ENCODE measurements around the gene RNF208. TPM values are rescaled to one million over a fixed set of nuclear protein-coding genes. Genes with fewer than 3 reads are reported as not detected.

RNF208 gene
- total RNA-seq, 1 donor from 2014 or later: 4.3 TPM

DNA sequence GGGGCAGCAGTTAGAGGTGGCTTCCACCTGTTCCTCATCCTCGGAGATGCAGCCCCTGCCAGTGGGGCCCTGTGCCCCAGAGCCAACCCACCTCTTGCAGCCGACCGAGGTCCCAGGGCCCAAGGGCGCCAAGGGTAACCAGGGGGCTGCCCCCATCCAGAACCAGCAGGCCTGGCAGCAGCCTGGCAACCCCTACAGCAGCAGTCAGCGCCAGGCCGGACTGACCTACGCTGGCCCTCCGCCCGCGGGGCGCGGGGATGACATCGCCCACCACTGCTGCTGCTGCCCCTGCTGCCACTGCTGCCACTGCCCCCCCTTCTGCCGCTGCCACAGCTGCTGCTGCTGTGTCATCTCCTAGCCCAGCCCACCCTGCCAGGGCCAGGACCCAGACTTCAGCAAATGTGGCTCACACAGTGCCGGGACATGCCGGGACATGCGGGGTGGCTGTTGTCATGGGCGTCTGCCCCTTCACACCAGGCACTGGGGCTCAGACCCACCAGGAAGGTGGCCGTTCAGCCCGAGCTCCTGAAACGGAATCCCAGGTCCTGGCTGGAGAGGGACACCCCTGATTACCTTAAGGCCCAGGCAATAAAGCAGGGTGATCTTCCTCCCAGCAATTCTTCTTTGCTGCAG lies 3.8 kb upstream of the RNF208 start:
- no peak overlapping the region for H3K4me2 ChIP-seq (ENCODE audit: low read length)
- H3K27ac Mint-ChIP-seq (ENCODE audit: unreplicated experiment): no peak overlapping the region
- DNase-seq (ENCODE audit: low read depth) (no peak), FAIRE-seq (no peak)
- no peak overlapping the region for H3K9ac ChIP-seq (ENCODE audit: low read length)
- no peak overlapping the region for H3K27ac ChIP-seq (ENCODE audit: low read depth, low read length)
- H3K4me3 ChIP-seq (ENCODE audit: insufficient read depth, low read depth, low read length): no peak overlapping the region
- H2AFZ ChIP-seq (ENCODE audit: low read depth, low read length): no peak overlapping the region
- TF ChIP-seq, protein P1, sequence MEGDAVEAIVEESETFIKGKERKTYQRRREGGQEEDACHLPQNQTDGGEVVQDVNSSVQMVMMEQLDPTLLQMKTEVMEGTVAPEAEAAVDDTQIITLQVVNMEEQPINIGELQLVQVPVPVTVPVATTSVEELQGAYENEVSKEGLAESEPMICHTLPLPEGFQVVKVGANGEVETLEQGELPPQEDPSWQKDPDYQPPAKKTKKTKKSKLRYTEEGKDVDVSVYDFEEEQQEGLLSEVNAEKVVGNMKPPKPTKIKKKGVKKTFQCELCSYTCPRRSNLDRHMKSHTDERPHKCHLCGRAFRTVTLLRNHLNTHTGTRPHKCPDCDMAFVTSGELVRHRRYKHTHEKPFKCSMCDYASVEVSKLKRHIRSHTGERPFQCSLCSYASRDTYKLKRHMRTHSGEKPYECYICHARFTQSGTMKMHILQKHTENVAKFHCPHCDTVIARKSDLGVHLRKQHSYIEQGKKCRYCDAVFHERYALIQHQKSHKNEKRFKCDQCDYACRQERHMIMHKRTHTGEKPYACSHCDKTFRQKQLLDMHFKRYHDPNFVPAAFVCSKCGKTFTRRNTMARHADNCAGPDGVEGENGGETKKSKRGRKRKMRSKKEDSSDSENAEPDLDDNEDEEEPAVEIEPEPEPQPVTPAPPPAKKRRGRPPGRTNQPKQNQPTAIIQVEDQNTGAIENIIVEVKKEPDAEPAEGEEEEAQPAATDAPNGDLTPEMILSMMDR (IDR thresholded peaks at IDR 0.05; ENCODE audit: insufficient read depth, low read depth, low read length): no peak
- no peak for TF ChIP-seq EZH2 (IDR thresholded peaks at IDR 0.05; ENCODE audit: insufficient read depth, low read length)
- H3K4me3 Mint-ChIP-seq (ENCODE audit: unreplicated experiment): no peak overlapping the region
- no peaks in the 10 kb centered on the region for H3K9me3 Mint-ChIP-seq (ENCODE audit: unreplicated experiment)
- H3K9me3 ChIP-seq (ENCODE audit: insufficient read depth, low read depth, low read length): no peaks in the 10 kb centered on the region
- no peaks in the 10 kb centered on the region for H3K36me3 Mint-ChIP-seq (ENCODE audit: low read depth, unreplicated experiment)
- H3K4me1 Mint-ChIP-seq (ENCODE audit: low read depth, unreplicated experiment): peaks cover 4% of the 10 kb centered on the region
- no peaks in the 10 kb centered on the region for H3K27me3 ChIP-seq (ENCODE audit: insufficient read depth, low read length)
- H4K20me1 ChIP-seq (ENCODE audit: insufficient read depth, low read length): no peaks in the 10 kb centered on the region
- no peaks in the 10 kb centered on the region for H3K36me3 ChIP-seq (ENCODE audit: insufficient read depth, low read length)
- H3K79me2 ChIP-seq (ENCODE audit: insufficient read depth, low read length): no peaks in the 10 kb centered on the region
- no peaks in the 10 kb centered on the region for H3K27me3 Mint-ChIP-seq (ENCODE audit: low read depth, unreplicated experiment)
- H3K4me1 ChIP-seq (ENCODE audit: insufficient read depth, low read length): peaks cover 22% of the 10 kb centered on the region

GRCh38 chr9:137224830-137225694 lies 3.0 kb upstream of the RNF208 start, which contains the start of gene CYSRT1:
Gene CYSRT1 (plus strand): TSS chr9:137225174. CDS start chr9:137225622, 448 bp downstream.
- H3K27ac Mint-ChIP-seq (ENCODE audit: unreplicated experiment): peak within 1 kb of the TSS; percentile 69
- FAIRE-seq: no peak
- H3K79me2 ChIP-seq (ENCODE audit: insufficient read depth, low read length): no peaks in the 10 kb centered on the region

More at GRCh38 chr9:137224830-137225694, 3.0 kb upstream of the RNF208 start, which contains the start of gene CYSRT1:
- Mint-ChIP-seq H3K4me1 (ENCODE audit: low read depth, unreplicated experiment) (peaks cover 4% of the 10 kb centered on the region), H3K27me3 (ENCODE audit: low read depth, unreplicated experiment) (no peaks in the 10 kb centered on the region), H3K9me3 (ENCODE audit: unreplicated experiment) (no peaks in the 10 kb centered on the region), H3K4me3 (ENCODE audit: unreplicated experiment) (peak within 1 kb of the TSS; percentile 83), H3K36me3 (ENCODE audit: low read depth, unreplicated experiment) (no peaks in the 10 kb centered on the region)
- H3K27ac ChIP-seq (ENCODE audit: low read depth, low read length): no peak within 1 kb of the TSS
- no peaks in the 10 kb centered on the region for H3K9me3 ChIP-seq (ENCODE audit: insufficient read depth, low read depth, low read length)
- H2AFZ ChIP-seq (ENCODE audit: low read depth, low read length): peak within 1 kb of the TSS; percentile 97
- H3K27me3 ChIP-seq (ENCODE audit: insufficient read depth, low read length): no peaks in the 10 kb centered on the region
- no peaks in the 10 kb centered on the region for H4K20me1 ChIP-seq (ENCODE audit: insufficient read depth, low read length)
- peaks cover 22% of the 10 kb centered on the region for H3K4me1 ChIP-seq (ENCODE audit: insufficient read depth, low read length)
- peak within 1 kb of the TSS; percentile 86 for H3K4me3 ChIP-seq (ENCODE audit: insufficient read depth, low read depth, low read length)
- TF ChIP-seq, protein P1 (IDR thresholded peaks at IDR 0.05; ENCODE audit: insufficient read depth, low read depth, low read length): no peak
- TF ChIP-seq EZH2 (IDR thresholded peaks at IDR 0.05; ENCODE audit: insufficient read depth, low read length): no peak
- DNase-seq (ENCODE audit: low read depth): no peak
- H3K36me3 ChIP-seq (ENCODE audit: insufficient read depth, low read length): no peaks in the 10 kb centered on the region
- peak within 1 kb of the TSS; percentile 93 for H3K9ac ChIP-seq (ENCODE audit: low read length)
- H3K4me2 ChIP-seq (ENCODE audit: low read length): peak within 1 kb of the TSS; percentile 95
